HepG2 (cell line): ENCODE data around the gene C16orf87. TPM values are rescaled to one million over a fixed set of nuclear protein-coding genes. Genes with fewer than 3 reads are reported as not detected.

Experiments
- AGO2 ChIP-seq: fragments of 200-400 bp; formaldehyde crosslinking; optimal IDR thresholded peaks from 2 replicates; pipeline ENCODE3; 2017; ENCODE audit warnings: mild to moderate bottlenecking, low read depth, low read length, moderate library complexity
- CCDC6 ChIP-seq: sonication (generic); formaldehyde crosslinking; IDR thresholded peaks from 2 replicates; pipeline ENCODE4 v1.8.1; 2022; ENCODE audit warnings: mild to moderate bottlenecking, missing genetic modification reagents, moderate library complexity
- DRAP1 ChIP-seq: IDR thresholded peaks from 2 replicates; pipeline ENCODE4 v1.6.1; 2016; ENCODE audit warnings: missing genetic modification reagents, missing compliant biosample characterization
- HBP1 ChIP-seq: IDR thresholded peaks from 2 replicates; pipeline ENCODE4 v1.6.1; 2016; ENCODE audit warnings: low read depth, control low read depth
- HNF1B ChIP-seq: sonication (generic); formaldehyde crosslinking; IDR thresholded peaks from 2 replicates; pipeline ENCODE4 v1.5.1; 2020; ENCODE audit warnings: mild to moderate bottlenecking, moderate library complexity, missing genetic modification reagents
- HOXA5 ChIP-seq: sonication (generic); formaldehyde crosslinking; IDR thresholded peaks from 2 replicates; pipeline ENCODE4 v1.4.0; 2020; ENCODE audit warnings: missing genetic modification reagents
- IRF2 ChIP-seq: IDR thresholded peaks from 2 replicates; pipeline ENCODE4 v1.6.1; 2018; ENCODE audit warnings: missing genetic modification reagents, missing compliant biosample characterization
- JDP2 ChIP-seq: sonication (generic); formaldehyde crosslinking; IDR thresholded peaks from 2 replicates; pipeline ENCODE4 v1.8.1; 2022; ENCODE audit warnings: missing genetic modification reagents, borderline replicate concordance
- PHF21A ChIP-seq: sonication (generic); formaldehyde crosslinking; IDR thresholded peaks from 2 replicates; pipeline ENCODE4 v1.5.0; 2020; ENCODE audit warnings: mild to moderate bottlenecking, missing genetic modification reagents
- PHF5A ChIP-seq: IDR thresholded peaks from one replicate; pipeline ENCODE4 v1.6.1; 2018; ENCODE audit warnings: low read depth, missing genetic modification reagents; ENCODE audit not compliant: unreplicated experiment
- RFX3 ChIP-seq: IDR thresholded peaks from 2 replicates; pipeline ENCODE4 v1.6.1; 2016; ENCODE audit warnings: missing biosample characterization, missing genetic modification reagents
- RFX5 ChIP-seq: IDR thresholded peaks from 2 replicates; pipeline ENCODE4 v1.6.1; 2011; ENCODE audit warnings: low read depth, low read length, improper control_type of control experiment
- RXRB ChIP-seq: IDR thresholded peaks from 2 replicates; pipeline ENCODE4 v1.6.1; 2016; ENCODE audit warnings: borderline replicate concordance, missing genetic modification reagents, missing compliant biosample characterization
- SIN3A ChIP-seq: IDR thresholded peaks from 2 replicates; pipeline ENCODE4 v1.6.1; 2011; ENCODE audit warnings: low read depth, mild to moderate bottlenecking, control low read depth, low read length, borderline replicate concordance
- TBX3 ChIP-seq: fragments of 450-650 bp; IDR thresholded peaks from 2 replicates; pipeline ENCODE4 v1.6.1; 2017; ENCODE audit warnings: antibody characterized with exemption, mild to moderate bottlenecking, inconsistent platforms, borderline replicate concordance
- ZHX1 ChIP-seq: sonication (generic); formaldehyde crosslinking; IDR thresholded peaks from 2 replicates; pipeline ENCODE4 v1.8.1; 2022; ENCODE audit warnings: low read depth, mild to moderate bottlenecking, missing genetic modification reagents
- ZNF207 ChIP-seq: fragments of 450-650 bp; IDR thresholded peaks from 2 replicates; pipeline ENCODE4 v1.6.1; 2016; ENCODE audit warnings: antibody characterized with exemption, borderline replicate concordance
- ZNF44 ChIP-seq: sonication (generic); formaldehyde crosslinking; IDR thresholded peaks from 2 replicates; pipeline ENCODE4 v1.5.1; 2020; ENCODE audit warnings: mild to moderate bottlenecking, missing genetic modification reagents
- ZNF564 ChIP-seq: sonication (generic); formaldehyde crosslinking; IDR thresholded peaks from 2 replicates; pipeline ENCODE4 v1.8.1; 2023; ENCODE audit warnings: mild to moderate bottlenecking, missing genetic modification reagents
- ZNF614 ChIP-seq: IDR thresholded peaks from 2 replicates; pipeline ENCODE4 v1.6.1; 2018; ENCODE audit warnings: missing biosample characterization, missing genetic modification reagents, inconsistent platforms, borderline replicate concordance
- ZNF75D ChIP-seq: sonication (generic); formaldehyde crosslinking; IDR thresholded peaks from 2 replicates; pipeline ENCODE4 v1.8.1; 2023; ENCODE audit warnings: missing genetic modification reagents, mild to moderate bottlenecking, borderline replicate concordance
- ZNF768 ChIP-seq: sonication (generic); formaldehyde crosslinking; IDR thresholded peaks from 2 replicates; pipeline ENCODE4 v1.4.0; 2020; ENCODE audit warnings: missing genetic modification reagents
- ZNF772 ChIP-seq: sonication (generic); formaldehyde crosslinking; IDR thresholded peaks from 2 replicates; pipeline ENCODE4 v1.5.0; 2020; ENCODE audit warnings: mild to moderate bottlenecking, missing genetic modification reagents
- ZNF782 ChIP-seq: sonication (generic); formaldehyde crosslinking; IDR thresholded peaks from 2 replicates; pipeline ENCODE4 v1.4.0; 2020; ENCODE audit warnings: missing genetic modification reagents, mild to moderate bottlenecking, borderline replicate concordance
- polyA plus RNA-seq, 8 experiments: library from polyadenylated mRNA; depleted of rRNA in 3 of 8; stranded (reverse) in 7 of 8; unstranded in 1 of 8; fragments of >200 nt; fragmentation: Illumina TruSeq in 4 of 8; extraction: Trizol in 4 of 8; gene quantifications; 2 replicates each; pipeline versions ENCODE4 v1.2.1 to v1.2.3, GENCODE V29; 2011 to 2016; ENCODE audit warnings: low read depth in 4 of 8, missing spikeins in 1 of 8, mixed read lengths in 1 of 8; ENCODE audit not compliant: insufficient read depth in 1 of 8
- total RNA-seq, 5 experiments: library from RNA; depleted of rRNA; stranded (reverse); fragments of >200 nt; fragmentation: Illumina TruSeq; extraction: Trizol; gene quantifications; 2 replicates each; pipeline ENCODE4 v1.2.3, GENCODE V29; 2016; ENCODE audit warnings: low read depth in 1 of 5

The C16orf87 gene
- total and polyA plus RNA-seq, 2 of the 13 experiments (the other 11 are each of a cell fraction or from before 2014, with no cell fraction given), result 8.6 to 19.5 TPM

GRCh38 chr16:46839986-46840443, 9.0 kb upstream of the C16orf87 start (continued):
- no peak for TF ChIP-seq SIN3A
- TF ChIP-seq RFX3 (CRISPR knock-in tag), result no peak
- TF ChIP-seq AGO2, result no peak
- no peak for TF ChIP-seq HBP1 (CRISPR knock-in tag)
- TF ChIP-seq ZNF772 (CRISPR knock-in tag), result no peak
- TF ChIP-seq DRAP1 (CRISPR knock-in tag), result no peak
- TF ChIP-seq ZNF768 (CRISPR knock-in tag), result no peak
- no peak for TF ChIP-seq ZNF75D (CRISPR knock-in tag)
- TF ChIP-seq PHF21A (CRISPR knock-in tag), result peak; percentile 59; the same call in 1 of the 2 replicates
- TF ChIP-seq HOXA5 (CRISPR knock-in tag), result no peak
- TF ChIP-seq RFX5, result no peak
- no peak for TF ChIP-seq ZNF614 (CRISPR knock-in tag)
- TF ChIP-seq PHF5A (CRISPR knock-in tag), result peak; percentile 38
- TF ChIP-seq RXRB, result no peak
- TF ChIP-seq HNF1B (CRISPR knock-in tag), result no peak
- no peak for TF ChIP-seq ZHX1
- TF ChIP-seq ZNF44 (CRISPR knock-in tag), result no peak
- no peak for TF ChIP-seq JDP2 (CRISPR knock-in tag)
- TF ChIP-seq CCDC6 (CRISPR knock-in tag), result no peak
- no peak for TF ChIP-seq ZNF207
- peak; percentile 72; the same call in 1 of the 2 replicates for TF ChIP-seq TBX3
- peak; percentile 44; the same call in 1 of the 2 replicates for TF ChIP-seq IRF2
- no peak for TF ChIP-seq ZNF564 (CRISPR knock-in tag)
- no peak for TF ChIP-seq ZNF782 (CRISPR knock-in tag)
